Panc1 (cell line): ENCODE data around the gene MTA2.

ENCODE experiments used
- SIN3A ChIP-seq: IDR thresholded peaks from 2 replicates; pipeline ENCODE4 v1.6.1; 2012; ENCODE audit warnings: low read depth, mild to moderate bottlenecking, low read length, moderate library complexity, borderline replicate concordance; ENCODE audit not compliant: insufficient read depth
- TCF7L2 ChIP-seq: IDR thresholded peaks from 2 replicates; pipeline ENCODE4 v1.6.1; 2011; ENCODE audit warnings: mild to moderate bottlenecking, low read depth, low read length, inconsistent platforms
- TF ChIP-seq, protein P1 (sequence below): fragments of 450-650 bp; IDR thresholded peaks from 2 replicates; pipeline ENCODE4 v1.5.1; 2017; ENCODE audit warnings: mild to moderate bottlenecking

DNA sequence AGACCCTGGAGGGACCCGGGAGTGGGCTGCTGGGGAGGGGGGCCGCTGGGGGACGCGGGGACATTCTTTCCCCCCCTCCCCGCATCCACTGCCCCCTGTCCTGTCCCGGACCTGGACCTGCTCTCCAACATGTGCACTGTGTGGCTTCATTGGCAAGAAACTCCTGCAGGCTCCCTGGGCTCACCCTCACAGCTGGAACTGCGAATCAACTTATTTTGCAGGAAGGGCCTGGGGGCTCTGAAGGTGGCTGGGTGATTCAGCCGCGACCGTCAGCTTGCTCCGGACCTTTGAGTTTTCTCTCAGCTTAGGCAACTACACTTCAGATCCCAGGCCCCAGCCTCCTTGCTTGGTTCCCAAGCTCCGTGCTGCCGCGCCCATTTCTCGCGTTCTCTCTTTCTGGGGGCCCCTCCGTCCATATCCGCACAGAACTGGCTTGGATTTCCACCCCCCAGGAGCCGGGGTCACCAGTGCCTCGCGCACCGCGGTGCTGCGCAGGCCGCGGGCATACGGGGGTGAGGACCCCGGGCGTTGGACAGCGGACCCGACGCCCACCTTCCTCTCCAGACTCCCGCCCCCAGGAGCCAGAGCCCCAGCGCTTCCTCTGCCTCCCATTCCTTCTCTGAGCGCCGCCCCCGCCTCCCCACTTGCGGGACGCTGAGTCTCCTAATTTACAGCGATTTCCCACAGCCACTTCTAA is 54.6 kb downstream of the MTA2 start:
- TF ChIP-seq TCF7L2 (no peak), SIN3A (peak; percentile 33; the same call in 1 of the 2 replicates)
- TF ChIP-seq, protein P1, sequence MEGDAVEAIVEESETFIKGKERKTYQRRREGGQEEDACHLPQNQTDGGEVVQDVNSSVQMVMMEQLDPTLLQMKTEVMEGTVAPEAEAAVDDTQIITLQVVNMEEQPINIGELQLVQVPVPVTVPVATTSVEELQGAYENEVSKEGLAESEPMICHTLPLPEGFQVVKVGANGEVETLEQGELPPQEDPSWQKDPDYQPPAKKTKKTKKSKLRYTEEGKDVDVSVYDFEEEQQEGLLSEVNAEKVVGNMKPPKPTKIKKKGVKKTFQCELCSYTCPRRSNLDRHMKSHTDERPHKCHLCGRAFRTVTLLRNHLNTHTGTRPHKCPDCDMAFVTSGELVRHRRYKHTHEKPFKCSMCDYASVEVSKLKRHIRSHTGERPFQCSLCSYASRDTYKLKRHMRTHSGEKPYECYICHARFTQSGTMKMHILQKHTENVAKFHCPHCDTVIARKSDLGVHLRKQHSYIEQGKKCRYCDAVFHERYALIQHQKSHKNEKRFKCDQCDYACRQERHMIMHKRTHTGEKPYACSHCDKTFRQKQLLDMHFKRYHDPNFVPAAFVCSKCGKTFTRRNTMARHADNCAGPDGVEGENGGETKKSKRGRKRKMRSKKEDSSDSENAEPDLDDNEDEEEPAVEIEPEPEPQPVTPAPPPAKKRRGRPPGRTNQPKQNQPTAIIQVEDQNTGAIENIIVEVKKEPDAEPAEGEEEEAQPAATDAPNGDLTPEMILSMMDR, result no peak
